MM.1S (cell line): ENCODE results near the gene SUMO4.

Experiments used
- DNase-seq: peaks from one replicate; pipeline ENCODE4 v3.0.0-alpha.2; 2015
- H2AFZ ChIP-seq: fragments of 300-600 bp; sonication (generic); 2 replicates; pipeline ENCODE4 v1.6.0; 2016; ENCODE audit warnings: antibody characterized with exemption, low read length
- H3F3A ChIP-seq: fragments of 300-600 bp; sonication (generic); 2 replicates; pipeline ENCODE4 v1.6.1; 2016; ENCODE audit warnings: mild to moderate bottlenecking, antibody characterized with exemption, low read length, moderate library complexity, mixed read lengths; ENCODE audit not compliant: insufficient read depth
- H3K27ac ChIP-seq: fragments of 300-600 bp; sonication (generic); 2 replicates; pipeline ENCODE4 v1.5.1; 2016; ENCODE audit warnings: mild to moderate bottlenecking, low read length
- H3K27me3 ChIP-seq: fragments of 300-600 bp; sonication (generic); replicated peaks from 2 replicates; pipeline ENCODE4 v1.6.0; 2016; ENCODE audit warnings: low read length; ENCODE audit not compliant: insufficient read depth
- H3K36me3 ChIP-seq: fragments of 300-600 bp; sonication (generic); replicated peaks from 2 replicates; pipeline ENCODE4 v1.6.1; 2016; ENCODE audit warnings: mild to moderate bottlenecking, low read length, mixed read lengths; ENCODE audit not compliant: insufficient read depth
- H3K4me1 ChIP-seq: fragments of 300-600 bp; sonication (generic); 2 replicates; pipeline ENCODE4 v1.6.1; 2016; ENCODE audit warnings: low read length, mixed read lengths
- H3K4me2 ChIP-seq: fragments of 300-600 bp; sonication (generic); 2 replicates; pipeline ENCODE4 v1.6.0; 2016; ENCODE audit warnings: low read depth, low read length
- H3K4me3 ChIP-seq: fragments of 300-600 bp; sonication (generic); 2 replicates; pipeline ENCODE4 v1.5.1; 2016; ENCODE audit warnings: low read length, mixed read lengths
- H3K79me2 ChIP-seq: fragments of 300-600 bp; sonication (generic); 2 replicates; pipeline ENCODE4 v1.6.1; 2016; ENCODE audit warnings: mixed run types, low read length, mixed read lengths
- H3K9ac ChIP-seq: fragments of 300-600 bp; sonication (generic); 2 replicates; pipeline ENCODE4 v1.6.1; 2016; ENCODE audit warnings: low read length, mixed read lengths
- H3K9me2 ChIP-seq: fragments of 300-600 bp; sonication (generic); replicated peaks from 2 replicates; pipeline ENCODE4 v1.6.1; 2016; ENCODE audit warnings: mild to moderate bottlenecking, low read length, mixed read lengths; ENCODE audit not compliant: insufficient read depth
- H3K9me3 ChIP-seq: fragments of 300-600 bp; sonication (generic); replicated peaks from 2 replicates; pipeline ENCODE4 v1.6.1; 2016; ENCODE audit warnings: mild to moderate bottlenecking, low read length, mixed read lengths; ENCODE audit not compliant: insufficient read depth
- H4K20me1 ChIP-seq: fragments of 300-600 bp; sonication (generic); 2 replicates; pipeline ENCODE4 v1.6.1; 2016; ENCODE audit warnings: mild to moderate bottlenecking, low read length, moderate library complexity, mixed read lengths; ENCODE audit not compliant: insufficient read depth
- CTCF ChIP-seq: fragments of 300-600 bp; sonication (generic); IDR thresholded peaks from 2 replicates; pipeline ENCODE4 v1.5.1; 2016; ENCODE audit warnings: antibody characterized with exemption, low read length, mixed read lengths
- EZH2 ChIP-seq: fragments of 300-600 bp; sonication (generic); optimal IDR thresholded peaks from 2 replicates; pipeline ENCODE3; 2017; ENCODE audit warnings: low read depth, mild to moderate bottlenecking, antibody characterized with exemption, low read length, mixed read lengths
- EZH2phosphoT487 ChIP-seq: fragments of 300-600 bp; sonication (generic); IDR thresholded peaks from 2 replicates; pipeline ENCODE4 v1.6.1; 2018; ENCODE audit warnings: antibody characterized with exemption, low read length

SUMO4 gene

DNA sequence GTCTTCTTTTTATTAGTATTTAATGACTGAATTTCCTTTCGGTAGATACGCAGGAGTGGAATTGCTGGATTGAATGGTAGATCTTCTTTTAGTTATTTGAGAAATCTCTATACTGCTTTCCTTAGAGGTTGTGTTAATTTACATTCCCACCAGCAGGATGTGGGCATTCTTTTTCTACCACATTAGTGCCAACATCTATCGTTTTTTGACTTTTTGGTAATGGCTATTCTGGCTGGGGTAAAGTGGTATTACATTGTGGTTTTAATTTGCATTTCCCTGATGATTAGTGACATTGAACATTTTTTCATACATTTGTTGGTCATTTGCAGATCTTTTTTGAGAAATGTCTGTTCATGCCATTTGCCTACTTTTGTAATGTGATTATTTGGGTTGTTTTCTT is 37.1 kb downstream of the SUMO4 start:
- no peaks in the 10 kb centered on the region for H3K36me3 ChIP-seq
- H3K9me2 ChIP-seq, result no peaks in the 10 kb centered on the region
- no peaks in the 10 kb centered on the region for H3K27me3 ChIP-seq
- H3F3A ChIP-seq, result no peaks in the 10 kb centered on the region
- H3K27ac ChIP-seq, result no peak overlapping the region
- H3K79me2 ChIP-seq, result no peaks in the 10 kb centered on the region
- no peak overlapping the region for H3K4me2 ChIP-seq
- no peaks in the 10 kb centered on the region for H4K20me1 ChIP-seq
- DNase-seq, result no peak
- no peak for TF ChIP-seq CTCF
- no peak for TF ChIP-seq EZH2
- no peak for TF ChIP-seq EZH2phosphoT487
- H2AFZ ChIP-seq, result no peak overlapping the region
- no peaks in the 10 kb centered on the region for H3K9me3 ChIP-seq
- H3K4me1 ChIP-seq, result no peaks in the 10 kb centered on the region
- H3K4me3 ChIP-seq, result no peak overlapping the region
- no peak overlapping the region for H3K9ac ChIP-seq

GRCh38 chr6:149438855-149439254 is 38.8 kb downstream of the SUMO4 start:
- Histone ChIP-seq H3K27ac (no peak overlapping the region), H3K4me1 (no peaks in the 10 kb centered on the region), H3K9me3 (no peaks in the 10 kb centered on the region), H3K4me2 (no peak overlapping the region), H3K36me3 (no peaks in the 10 kb centered on the region), H3K4me3 (no peak overlapping the region), H3K79me2 (no peaks in the 10 kb centered on the region), H3K9ac (no peak overlapping the region), H3F3A (no peaks in the 10 kb centered on the region), H3K27me3 (no peaks in the 10 kb centered on the region), H3K9me2 (no peaks in the 10 kb centered on the region), H4K20me1 (no peaks in the 10 kb centered on the region), H2AFZ (no peak overlapping the region)
- DNase-seq, result no peak
- no peak for TF ChIP-seq EZH2
- TF ChIP-seq EZH2phosphoT487, result no peak
- TF ChIP-seq CTCF, result no peak

DNA sequence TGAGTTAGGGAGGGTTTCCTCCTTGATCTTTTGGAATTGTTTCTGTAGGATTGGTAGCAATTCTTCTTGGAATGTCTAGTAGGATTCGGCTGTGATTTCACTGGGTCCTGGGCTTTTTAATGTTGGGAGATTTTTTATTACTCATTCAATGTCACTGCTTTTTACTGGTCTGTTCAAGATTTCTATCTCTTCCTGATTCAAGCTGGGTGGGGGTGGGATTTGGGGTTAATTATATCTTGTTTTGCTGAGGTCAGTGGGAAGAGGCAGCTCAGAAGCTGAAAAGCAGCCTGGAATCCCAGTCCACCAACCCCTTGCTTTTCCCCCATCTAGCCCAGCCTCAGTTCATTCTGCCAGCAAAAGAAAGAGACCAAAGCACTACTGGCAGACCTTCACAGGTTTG is 39.6 kb downstream of the SUMO4 start:
- Histone ChIP-seq H4K20me1 (no peaks in the 10 kb centered on the region), H3K9me3 (no peaks in the 10 kb centered on the region), H3K27ac (no peak overlapping the region), H3K9me2 (no peaks in the 10 kb centered on the region), H3K36me3 (no peaks in the 10 kb centered on the region), H3K4me2 (no peak overlapping the region), H3K27me3 (no peaks in the 10 kb centered on the region), H2AFZ (no peak overlapping the region), H3K4me3 (no peak overlapping the region), H3F3A (no peaks in the 10 kb centered on the region), H3K4me1 (no peaks in the 10 kb centered on the region), H3K9ac (no peak overlapping the region), H3K79me2 (no peaks in the 10 kb centered on the region)
- TF ChIP-seq EZH2phosphoT487 (no peak), CTCF (no peak), EZH2 (no peak)
- DNase-seq, result no peak
